ENCODE measurements around the gene HDAC10.
A peak's percentile ranks its signal among the peaks of the same experiment; 100 is the strongest.
"Not testable (repeated sequence)": the region's sequence is repeated elsewhere in the genome, so short reads cannot be mapped to it uniquely, and the experiment has no call there.

The HDAC10 gene

DNA sequence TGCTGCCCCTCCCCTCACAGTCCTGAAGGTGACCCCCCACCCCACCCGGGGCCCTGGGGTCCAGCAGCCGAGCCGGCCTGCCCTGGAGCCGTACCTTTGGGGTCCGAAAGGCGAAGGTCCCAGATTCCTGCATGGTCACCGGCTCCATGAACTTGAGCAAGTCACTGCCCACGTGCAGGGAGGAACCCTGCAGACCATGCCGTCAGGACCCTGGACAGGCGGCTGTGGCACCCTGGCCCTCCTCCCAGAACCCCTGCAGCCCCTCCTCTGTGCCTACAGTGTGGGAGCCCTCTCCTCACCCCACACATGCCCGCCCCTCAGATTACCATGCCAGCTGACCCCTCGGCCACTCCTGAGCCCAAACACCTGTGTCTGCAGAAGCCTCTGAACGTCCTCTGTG is 33.4 kb upstream of the HDAC10 start:
- DNase-seq, result no peak

- no peak for DNase-seq
These were observed 32.8 kb upstream of the HDAC10 start for GRCh38 chr22:50283821-50284220.

GRCh38 chr22:50282361-50283155 is 31.5 kb upstream of the HDAC10 start:
- no peak for DNase-seq

DNA sequence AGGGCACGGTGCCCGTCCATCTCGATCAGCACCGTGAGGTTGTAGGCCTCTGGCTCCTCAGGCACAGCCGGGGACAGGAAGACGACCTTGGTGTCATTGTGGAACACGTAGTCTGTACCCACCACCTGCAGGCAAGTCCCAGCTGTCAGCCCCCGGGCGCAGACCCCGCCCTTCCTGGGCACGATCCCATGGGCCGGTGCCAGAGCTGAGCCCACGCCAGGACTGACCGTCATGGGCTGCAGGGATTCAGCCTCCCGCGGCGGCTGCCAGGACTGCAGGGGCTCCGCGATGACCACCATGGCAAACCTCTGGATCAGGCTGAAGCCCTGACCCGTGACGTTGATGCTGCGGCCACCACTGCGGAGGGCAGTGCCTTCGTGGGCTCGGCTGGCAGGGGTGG is 30.9 kb upstream of the HDAC10 start:
- DNase-seq, result no peak

DNA sequence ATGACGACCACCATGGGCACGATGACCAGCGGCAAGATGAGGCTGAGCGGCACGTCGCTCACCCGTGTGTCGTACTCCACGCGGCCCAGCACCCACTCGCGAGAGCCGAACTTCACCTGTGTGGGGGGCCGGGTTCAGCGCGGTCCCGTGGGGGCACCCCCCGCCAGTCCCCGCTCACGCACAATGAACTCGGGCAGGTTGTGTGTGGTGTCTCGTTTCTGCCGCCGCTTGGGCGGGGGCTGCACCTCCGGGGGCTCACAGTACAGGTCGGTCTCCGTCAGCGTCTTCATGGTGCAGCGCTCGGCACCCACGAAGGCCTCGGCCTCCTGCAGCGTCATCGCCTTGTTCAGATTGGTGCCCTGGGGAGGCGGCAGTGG is 30.3 kb upstream of the HDAC10 start:
- no peak for DNase-seq

DNA sequence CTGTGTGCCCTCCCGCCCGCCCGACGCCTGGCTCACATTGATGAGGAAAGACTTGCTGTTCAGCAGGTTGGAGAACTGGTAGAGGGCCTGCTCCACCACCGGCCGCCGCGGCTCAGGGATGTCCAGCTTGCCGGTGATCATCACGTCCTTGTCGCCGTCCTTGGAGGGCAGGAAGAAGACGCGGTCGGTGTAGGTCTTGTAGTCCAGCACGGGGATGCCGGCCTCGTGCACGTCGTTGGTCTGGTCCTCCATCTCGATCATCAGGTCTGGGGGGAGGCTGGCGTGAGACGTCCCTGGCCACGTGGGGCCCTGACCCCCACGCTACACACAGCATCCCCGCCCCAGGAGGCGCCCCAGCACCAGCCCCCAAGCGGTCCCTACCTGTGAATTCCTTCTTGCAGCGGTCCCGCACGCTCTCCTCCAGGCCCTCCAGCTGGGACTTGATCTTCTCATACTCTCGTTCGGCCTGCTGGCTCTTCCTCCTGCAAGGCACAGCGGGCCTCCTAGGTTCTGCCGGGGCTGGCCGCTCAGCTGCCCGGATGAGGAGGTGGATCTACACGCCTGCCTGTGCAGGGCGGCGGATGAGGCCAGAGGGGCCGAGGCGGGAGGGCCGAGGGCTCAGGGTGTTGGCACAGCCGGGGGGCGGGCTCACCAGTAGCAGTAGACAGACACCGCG is 29.8 kb upstream of the HDAC10 start:
- DNase-seq, result no peak

- DNase-seq, result no peak
These were observed 29.1 kb upstream of the HDAC10 start for GRCh38 chr22:50280022-50280707.

DNA sequence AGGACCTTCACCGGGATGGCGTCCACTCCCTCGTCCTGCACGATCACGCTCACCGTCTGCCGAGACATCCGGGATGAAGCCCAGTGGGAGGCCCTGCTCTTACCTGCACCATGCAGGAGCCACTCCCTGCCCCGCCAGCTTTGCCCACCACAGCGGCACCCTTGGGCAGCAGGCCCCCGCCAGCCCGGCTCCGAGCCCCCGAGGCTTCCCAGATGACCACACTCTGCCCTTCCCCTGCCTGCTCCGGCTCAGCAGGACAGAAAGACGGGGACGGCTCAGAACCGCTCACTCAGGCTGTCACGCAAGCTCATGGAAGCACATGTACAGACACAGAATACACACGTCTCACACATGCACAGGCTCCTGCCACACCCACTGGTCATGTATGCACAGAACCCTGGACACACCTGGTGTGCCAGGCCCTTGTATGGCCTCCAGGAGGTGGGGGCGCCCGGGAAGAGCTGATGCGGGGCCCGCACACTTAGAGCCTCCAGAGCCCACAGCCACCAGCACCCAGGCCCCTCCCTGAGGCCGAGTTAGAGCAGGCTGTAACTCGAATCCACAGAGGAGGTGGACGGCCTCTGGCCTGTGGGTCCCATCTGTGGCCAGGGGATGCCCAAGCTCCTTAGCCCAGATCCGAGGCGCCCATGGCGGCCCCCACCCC is 28.0 kb upstream of the HDAC10 start:
- DNase-seq, result no peak

GRCh38 chr22:50278461-50278860 is 27.4 kb upstream of the HDAC10 start:
- no peak for DNase-seq

DNA sequence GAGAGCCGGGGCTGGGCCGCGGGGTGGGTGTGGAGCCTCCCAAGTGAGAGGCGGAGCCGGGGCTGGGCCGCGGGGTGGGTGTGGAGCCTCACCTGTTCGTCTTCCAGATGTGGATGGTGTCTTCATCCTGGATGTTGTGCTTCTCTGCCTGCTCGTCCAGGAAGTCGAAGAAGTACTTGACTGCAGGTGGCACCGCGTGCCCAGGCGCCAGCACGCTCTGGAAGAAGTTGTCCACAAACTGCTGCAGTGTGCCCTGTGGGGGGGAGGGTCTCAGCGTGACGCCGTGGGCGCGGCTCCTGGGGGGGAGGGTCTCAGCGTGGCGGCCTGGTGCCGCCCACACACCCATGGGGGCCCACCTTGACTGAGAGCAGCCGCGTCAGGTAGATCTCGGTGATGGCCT is 26.7 kb upstream of the HDAC10 start:
- DNase-seq, result no peak

DNA sequence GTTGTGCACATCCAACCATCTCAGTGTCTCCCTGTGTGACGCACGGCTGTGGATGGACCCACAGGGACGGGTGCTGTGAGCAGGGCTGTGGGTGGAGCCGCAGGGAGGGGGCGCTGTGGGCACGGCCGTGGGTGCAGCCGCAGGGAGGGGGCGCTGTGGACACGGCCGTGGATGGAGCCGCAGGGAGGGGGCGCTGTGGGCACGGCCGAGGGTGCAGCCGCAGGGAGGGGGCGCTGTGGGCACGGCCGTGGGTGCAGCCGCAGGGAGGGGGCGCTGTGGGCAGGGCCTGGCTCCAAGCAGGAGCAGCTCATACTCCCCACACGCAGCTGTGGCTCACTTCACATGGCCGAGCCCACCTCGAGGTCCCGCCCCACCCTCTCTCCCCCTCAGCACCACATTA is 25.1 kb upstream of the HDAC10 start:
- no peak for DNase-seq

- DNase-seq, result no peak
These were observed 24.4 kb upstream of the HDAC10 start for GRCh38 chr22:50275181-50276055.

DNA sequence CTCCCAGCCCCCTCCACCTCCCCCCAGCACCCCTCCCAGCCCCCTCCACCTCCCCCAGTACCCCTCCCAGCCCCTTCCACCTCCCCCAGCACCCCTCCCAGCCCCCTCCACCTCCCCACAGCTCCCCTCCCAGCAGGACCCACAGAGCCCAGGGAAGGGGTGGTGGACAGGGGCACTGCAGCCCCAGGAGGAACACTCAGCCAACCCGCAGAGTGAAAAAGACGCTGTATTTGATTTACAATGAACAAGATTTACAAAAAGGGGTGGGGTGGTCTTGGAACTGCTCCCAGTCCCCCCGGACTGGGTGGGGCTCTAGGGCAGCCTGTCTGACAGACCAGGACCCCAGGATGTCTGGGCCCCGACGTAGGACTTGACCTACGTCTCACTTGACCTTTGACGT is 23.7 kb upstream of the HDAC10 start:
- no peak for DNase-seq

GRCh38 chr22:50274311-50274710 is 23.2 kb upstream of the HDAC10 start:
- DNase-seq, result peak; percentile 13

GRCh38 chr22:50273781-50274180 is 22.7 kb upstream of the HDAC10 start:
- DNase-seq, result not testable (repeated sequence)

GRCh38 chr22:50273352-50273751 is 22.3 kb upstream of the HDAC10 start:
- DNase-seq, result not testable (repeated sequence)

GRCh38 chr22:50272044-50272802 is 21.2 kb upstream of the HDAC10 start:
- DNase-seq, result no peak

- peak; percentile 56 for DNase-seq
These were observed 20.5 kb upstream of the HDAC10 start for GRCh38 chr22:50271519-50271970.

- DNase-seq, result no peak
These were observed 19.8 kb upstream of the HDAC10 start for GRCh38 chr22:50270666-50271394.

- DNase-seq, result no peak
These were observed 19.1 kb upstream of the HDAC10 start, which contains the start of gene MAPK11 for GRCh38 chr22:50269970-50270665. Gene MAPK11 (minus strand): TSS chr22:50270380. CDS start chr22:50270292, 88 bp downstream.
